HCT116 (cell line): ENCODE results near the gene NDUFA8. TPM values are rescaled to one million over a fixed set of nuclear protein-coding genes. Genes with fewer than 3 reads are reported as not detected.

Source experiments
- ATAC-seq: fragments of 200-7000 bp; cut with Tn5 transposase; 2 replicates; pipeline ENCODE4 v1.9.1; 2020; ENCODE audit warnings: mild to moderate bottlenecking, moderate library complexity
- BruUV-seq: library from RNA; stranded (reverse); fragments of 400-500 nt; replicated peaks from 2 replicates; lab custom pipeline; 2021; lab: Mats Ljungman, UMichigan
- CTCF ChIA-PET: fragments of 300-600 bp; sonication (Branson Sonifier 250); formaldehyde crosslinking; loops from one replicate; lab custom pipeline; 2021; ENCODE audit warnings: antibody characterized with exemption; lab: Charles Lee
- POLR2A ChIA-PET: fragments of 300-600, 350-600 bp; sonication (Branson Sonifier 250); formaldehyde crosslinking; loops from one replicate; lab custom pipeline; 2021; ENCODE audit warnings: antibody characterized with exemption; lab: Charles Lee
- RAD21 ChIA-PET, 2 experiments: fragments of 300-600 bp; sonication (Branson Sonifier 250); formaldehyde crosslinking; loops; one replicate each; lab custom pipeline; 2023; ENCODE audit warnings: low total read pairs in 2 of 2; ENCODE audit not compliant: uncharacterized antibody in 2 of 2, unreplicated experiment in 2 of 2, low non-redundant PET in 1 of 2; lab: Charles Lee
- DNase-seq: peaks from one replicate; pipeline ENCODE4 v3.0.0-alpha.2; 2010; ENCODE audit warnings: low read depth, low spot score
- H2AFZ ChIP-seq: fragments of 200-600 bp; shearing (Covaris generic), sonication (generic); 2 replicates; pipeline ENCODE4 v1.6.1; 2017; ENCODE audit warnings: low read depth, mixed run types, mixed read lengths, antibody characterized with exemption, low read length; ENCODE audit not compliant: poor library complexity, severe bottlenecking
- H3K27ac ChIP-seq: 2 replicates; pipeline ENCODE4 v1.5.1; 2012; ENCODE audit warnings: low read depth, low read length
- H3K27me3 ChIP-seq: fragments of 200-600 bp; sonication (generic); 2 replicates; pipeline ENCODE4 v1.6.1; 2016; ENCODE audit warnings: mixed run types, low read length, mixed read lengths; ENCODE audit not compliant: insufficient read depth
- H3K36me3 ChIP-seq, 2 experiments: fragments of 200-500 bp in 1 of 2; fragments of 200-600 bp in 1 of 2; sonication (Bioruptor generic) in 1 of 2; sonication (generic) in 1 of 2; 2 replicates each; pipeline versions ENCODE4 v1.5.1 to v1.6.1; 2014 to 2016; ENCODE audit warnings: low read length in 2 of 2, inconsistent platforms in 1 of 2, mixed read lengths in 1 of 2, mixed run types in 1 of 2; ENCODE audit not compliant: insufficient read depth in 2 of 2, control insufficient read depth in 1 of 2
- H3K4me1 ChIP-seq, 2 experiments: fragments of 200-600 bp in 1 of 2; sonication (generic) in 1 of 2; 2 replicates each; pipeline versions ENCODE4 v1.5.1 to v1.6.1; 2012 to 2017; ENCODE audit warnings: low read length in 2 of 2, inconsistent platforms in 1 of 2, mild to moderate bottlenecking in 1 of 2, mixed read lengths in 1 of 2, mixed run types in 1 of 2, moderate library complexity in 1 of 2; ENCODE audit not compliant: insufficient read depth in 2 of 2, control insufficient read depth in 1 of 2
- H3K4me2 ChIP-seq: fragments of 200-600 bp; sonication (generic); 2 replicates; pipeline ENCODE4 v1.6.1; 2017; ENCODE audit warnings: mixed run types, low read length, mixed read lengths
- H3K4me3 ChIP-seq, 2 experiments: fragments of 200-600 bp in 1 of 2; sonication (generic) in 1 of 2; replicated peaks in 1 of 2; 2 replicates each; pipeline ENCODE4 v1.5.1; 2011 to 2016; ENCODE audit warnings: low read length in 2 of 2, control low read depth in 1 of 2, low read depth in 1 of 2, mild to moderate bottlenecking in 1 of 2, mixed read lengths in 1 of 2, mixed run types in 1 of 2
- H3K79me2 ChIP-seq: fragments of 200-600 bp; sonication (generic); 2 replicates; pipeline ENCODE4 v1.6.1; 2017; ENCODE audit warnings: mild to moderate bottlenecking, mixed run types, low read length, moderate library complexity, mixed read lengths; ENCODE audit not compliant: insufficient read depth
- H3K9ac ChIP-seq: fragments of 200-600 bp; sonication (generic); 2 replicates; pipeline ENCODE4 v1.6.1; 2016; ENCODE audit warnings: low read length, mixed read lengths
- H3K9me2 ChIP-seq: fragments of 200-600 bp; sonication (generic), shearing (Covaris generic); 2 replicates; pipeline ENCODE4 v1.6.1; 2017; ENCODE audit warnings: mixed run types, mild to moderate bottlenecking, moderate library complexity; ENCODE audit not compliant: insufficient read depth
- H3K9me3 ChIP-seq, 2 experiments: fragments of 200-500 bp in 1 of 2; fragments of 200-600 bp in 1 of 2; sonication (Bioruptor generic) in 1 of 2; sonication (generic) in 1 of 2; 2 replicates each; pipeline ENCODE4 v1.6.1; 2014 to 2017; ENCODE audit warnings: low read length in 2 of 2, mixed read lengths in 2 of 2, inconsistent platforms in 1 of 2, low read depth in 1 of 2, mild to moderate bottlenecking in 1 of 2, mixed run types in 1 of 2, moderate library complexity in 1 of 2; ENCODE audit not compliant: control insufficient read depth in 1 of 2, insufficient read depth in 1 of 2
- H4K20me1 ChIP-seq: fragments of 200-600 bp; sonication (generic), shearing (Covaris generic); 2 replicates; pipeline ENCODE4 v1.6.1; 2017; ENCODE audit warnings: mixed run types, mild to moderate bottlenecking, moderate library complexity; ENCODE audit not compliant: insufficient read depth
- EGR1 ChIP-seq: IDR thresholded peaks from 2 replicates; pipeline ENCODE4 v1.6.1; 2012; ENCODE audit warnings: low read depth
- ELF1 ChIP-seq: IDR thresholded peaks from 2 replicates; pipeline ENCODE4 v1.6.1; 2012; ENCODE audit warnings: low read depth, borderline replicate concordance
- JUND ChIP-seq: IDR thresholded peaks from 2 replicates; pipeline ENCODE4 v1.6.1; 2012
- YY1 ChIP-seq: IDR thresholded peaks from 2 replicates; pipeline ENCODE4 v1.6.1; 2011; ENCODE audit warnings: low read length, low read depth, moderate library complexity, mild to moderate bottlenecking; ENCODE audit not compliant: insufficient replicate concordance; ENCODE audit errors: extremely low read depth
- ZBTB33 ChIP-seq: IDR thresholded peaks from 2 replicates; pipeline ENCODE4 v1.6.1; 2011; ENCODE audit warnings: mild to moderate bottlenecking, low read length, moderate library complexity; ENCODE audit not compliant: insufficient replicate concordance; ENCODE audit errors: extremely low read depth
- intact Hi-C: fragments of 100-400 bp; cut with micrococcal nuclease; formaldehyde crosslinking; loops from 2 replicates; pipeline ENCODE4 v1.10.0; 2022
- total RNA-seq: library from RNA; stranded (reverse); gene quantifications from one replicate; pipeline ENCODE4 v1.2.1, GENCODE V29; 2021; ENCODE audit not compliant: unreplicated experiment
- TF ChIP-seq, protein P1 (sequence below), 3 experiments: fragments of 200-600 bp in 1 of 3; sonication (generic) in 1 of 3; IDR thresholded peaks in 2 of 3; conservative IDR thresholded peaks in 1 of 3; 2 replicates each; pipeline ENCODE4 v1.5.1; 2012 to 2017; ENCODE audit warnings: low read depth in 2 of 3, low read length in 2 of 3, antibody characterized with exemption in 1 of 3, borderline replicate concordance in 1 of 3, control low read depth in 1 of 3, mild to moderate bottlenecking in 1 of 3, mixed read lengths in 1 of 3, mixed run types in 1 of 3, moderate library complexity in 1 of 3; ENCODE audit not compliant: insufficient read depth in 1 of 3

The NDUFA8 gene
- total RNA-seq, 1 experiment from 2014 or later = 84.5 TPM

DNA sequence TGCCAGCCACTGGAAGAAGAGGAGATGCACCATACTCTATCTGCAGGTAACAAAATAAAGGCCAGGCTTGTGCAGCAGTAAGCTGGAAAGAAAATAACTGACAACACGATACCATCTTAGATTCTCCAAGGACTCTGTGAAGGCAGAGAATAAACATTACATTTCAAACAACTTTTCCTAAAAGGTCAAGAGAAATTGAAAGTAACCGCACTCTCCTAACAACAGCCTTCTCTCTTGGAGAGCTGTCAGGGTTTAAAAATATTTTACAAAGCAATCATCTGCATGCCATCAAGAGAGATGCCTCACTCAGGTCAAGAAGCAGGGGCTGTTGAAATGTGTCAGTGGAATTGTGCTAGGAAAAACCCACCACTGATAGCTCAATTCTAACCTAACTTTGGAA, 53.0 kb downstream of the NDUFA8 start:
- Histone ChIP-seq H3K4me3 (no peak overlapping the region), H2AFZ (no peak overlapping the region), H3K9me3 (peaks cover 0 to 3% of the 10 kb centered on the region in 2 experiments; a peak in 1 of 4 replicates), H3K27me3 (no peaks in the 10 kb centered on the region), H3K36me3 (no peaks in the 10 kb centered on the region), H3K27ac (no peak overlapping the region), H3K9me2 (no peaks in the 10 kb centered on the region), H4K20me1 (no peaks in the 10 kb centered on the region), H3K4me1 (no peaks in the 10 kb centered on the region), H3K79me2 (no peaks in the 10 kb centered on the region), H3K9ac (no peak overlapping the region), H3K4me2 (no peak overlapping the region)
- no peak for ATAC-seq
- intact Hi-C loops = no loop called here
- ChIA-PET POLR2A (no interaction called here), CTCF (interaction anchor here (2.0 kb wide), 1 partner anchor 7 kb away, joined by 11 read pairs; no protein-coding TSS in a partner anchor), RAD21 (no interaction called here)
- no peak for TF ChIP-seq YY1
- TF ChIP-seq EGR1 = no peak
- TF ChIP-seq, protein P1, sequence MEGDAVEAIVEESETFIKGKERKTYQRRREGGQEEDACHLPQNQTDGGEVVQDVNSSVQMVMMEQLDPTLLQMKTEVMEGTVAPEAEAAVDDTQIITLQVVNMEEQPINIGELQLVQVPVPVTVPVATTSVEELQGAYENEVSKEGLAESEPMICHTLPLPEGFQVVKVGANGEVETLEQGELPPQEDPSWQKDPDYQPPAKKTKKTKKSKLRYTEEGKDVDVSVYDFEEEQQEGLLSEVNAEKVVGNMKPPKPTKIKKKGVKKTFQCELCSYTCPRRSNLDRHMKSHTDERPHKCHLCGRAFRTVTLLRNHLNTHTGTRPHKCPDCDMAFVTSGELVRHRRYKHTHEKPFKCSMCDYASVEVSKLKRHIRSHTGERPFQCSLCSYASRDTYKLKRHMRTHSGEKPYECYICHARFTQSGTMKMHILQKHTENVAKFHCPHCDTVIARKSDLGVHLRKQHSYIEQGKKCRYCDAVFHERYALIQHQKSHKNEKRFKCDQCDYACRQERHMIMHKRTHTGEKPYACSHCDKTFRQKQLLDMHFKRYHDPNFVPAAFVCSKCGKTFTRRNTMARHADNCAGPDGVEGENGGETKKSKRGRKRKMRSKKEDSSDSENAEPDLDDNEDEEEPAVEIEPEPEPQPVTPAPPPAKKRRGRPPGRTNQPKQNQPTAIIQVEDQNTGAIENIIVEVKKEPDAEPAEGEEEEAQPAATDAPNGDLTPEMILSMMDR (IDR thresholded peaks at IDR 0.05 in 2 of 3, conservative IDR thresholded peaks at IDR 0.05 in 1 of 3; ENCODE audit: borderline replicate concordance in 1 of 3, insufficient read depth in 1 of 3, low read depth in 2 of 3, low read length in 2 of 3) = no peak
- TF ChIP-seq ZBTB33 = no peak
- TF ChIP-seq JUND = no peak
- no peak for TF ChIP-seq ELF1
- DNase-seq = no peak
- no TSS peak for BruUV-seq
